ENCODE results near the gene ANAPC13. TPM values are rescaled to one million over a fixed set of nuclear protein-coding genes. Genes with fewer than 3 reads are reported as not detected.

Gene ANAPC13
- total RNA-seq, 1 experiment from 2014 or later: 19.3 TPM

- Histone ChIP-seq H3K9ac (ENCODE audit: low read length) (no peak overlapping the region), H3K27me3 (ENCODE audit: low read length) (no peaks in the 10 kb centered on the region), H3K4me3 (ENCODE audit: low read length) (no peak overlapping the region), H4K20me1 (ENCODE audit: low read length) (no peaks in the 10 kb centered on the region), H2AFZ (ENCODE audit: low read length) (no peak overlapping the region), H3K27ac (ENCODE audit: low read length) (no peak overlapping the region), H3K4me1 (ENCODE audit: insufficient read depth, low read length) (0 out of 2 replicates have a peak, but pooled peaks cover 3% of the 10 kb centered on the region), H3F3A (ENCODE audit: low read length, unreplicated experiment) (no peaks in the 10 kb centered on the region), H3K9me3 (ENCODE audit: low read length) (no peaks in the 10 kb centered on the region), H3K36me3 (ENCODE audit: low read depth, low read length) (no peaks in the 10 kb centered on the region; the same call in 1 of the 2 replicates), H3K79me2 (ENCODE audit: low read length) (no peaks in the 10 kb centered on the region), H3K9me2 (replicated peaks; ENCODE audit: low read length) (no peaks in the 10 kb centered on the region), H3K4me2 (ENCODE audit: low read length) (peak overlapping the region; percentile 9; the same call in 1 of the 2 replicates)
- ChIA-PET POLR2A (ENCODE audit: unreplicated experiment) (no interaction called here), CTCF (no interaction called here)
- intact Hi-C loops (cut with micrococcal nuclease): no loop called here
- TF ChIP-seq, protein P1, sequence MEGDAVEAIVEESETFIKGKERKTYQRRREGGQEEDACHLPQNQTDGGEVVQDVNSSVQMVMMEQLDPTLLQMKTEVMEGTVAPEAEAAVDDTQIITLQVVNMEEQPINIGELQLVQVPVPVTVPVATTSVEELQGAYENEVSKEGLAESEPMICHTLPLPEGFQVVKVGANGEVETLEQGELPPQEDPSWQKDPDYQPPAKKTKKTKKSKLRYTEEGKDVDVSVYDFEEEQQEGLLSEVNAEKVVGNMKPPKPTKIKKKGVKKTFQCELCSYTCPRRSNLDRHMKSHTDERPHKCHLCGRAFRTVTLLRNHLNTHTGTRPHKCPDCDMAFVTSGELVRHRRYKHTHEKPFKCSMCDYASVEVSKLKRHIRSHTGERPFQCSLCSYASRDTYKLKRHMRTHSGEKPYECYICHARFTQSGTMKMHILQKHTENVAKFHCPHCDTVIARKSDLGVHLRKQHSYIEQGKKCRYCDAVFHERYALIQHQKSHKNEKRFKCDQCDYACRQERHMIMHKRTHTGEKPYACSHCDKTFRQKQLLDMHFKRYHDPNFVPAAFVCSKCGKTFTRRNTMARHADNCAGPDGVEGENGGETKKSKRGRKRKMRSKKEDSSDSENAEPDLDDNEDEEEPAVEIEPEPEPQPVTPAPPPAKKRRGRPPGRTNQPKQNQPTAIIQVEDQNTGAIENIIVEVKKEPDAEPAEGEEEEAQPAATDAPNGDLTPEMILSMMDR (conservative IDR thresholded peaks at IDR 0.05; ENCODE audit: low read depth, low read length): no peak
- TF ChIP-seq EZH2 (IDR thresholded peaks at IDR 0.05; ENCODE audit: low read length, unreplicated experiment): no peak
- no peak for ATAC-seq
- DNase-seq: no peak
- BruUV-seq (replicated peaks): no TSS peak
These were observed 32.0 kb upstream of the ANAPC13 start for GRCh38 chr3:134517791-134518190.

- intact Hi-C loops (cut with micrococcal nuclease): no loop called here
- no peaks in the 10 kb centered on the region for H4K20me1 ChIP-seq (ENCODE audit: low read length)
- H3K4me2 ChIP-seq (ENCODE audit: low read length): no peak overlapping the region
- POLR2A ChIA-PET (ENCODE audit: unreplicated experiment): no interaction called here
- CTCF ChIA-PET: no interaction called here
- ATAC-seq (no peak), DNase-seq (no peak)
- H3K9me3 ChIP-seq (ENCODE audit: low read length): no peaks in the 10 kb centered on the region
- H3K79me2 ChIP-seq (ENCODE audit: low read length): no peaks in the 10 kb centered on the region
- H3K27me3 ChIP-seq (ENCODE audit: low read length): no peaks in the 10 kb centered on the region
- H3K9ac ChIP-seq (ENCODE audit: low read length): no peak overlapping the region
- 0 out of 2 replicates have a peak, but pooled peaks cover 3% of the 10 kb centered on the region for H3K4me1 ChIP-seq (ENCODE audit: insufficient read depth, low read length)
- no peaks in the 10 kb centered on the region for H3K36me3 ChIP-seq (ENCODE audit: low read depth, low read length)
- no peak overlapping the region for H3K4me3 ChIP-seq (ENCODE audit: low read length)
- no peak overlapping the region for H3K27ac ChIP-seq (ENCODE audit: low read length)
- H2AFZ ChIP-seq (ENCODE audit: low read length): no peak overlapping the region
- no peaks in the 10 kb centered on the region for H3F3A ChIP-seq (ENCODE audit: low read length, unreplicated experiment)
- no peaks in the 10 kb centered on the region for H3K9me2 ChIP-seq (replicated peaks; ENCODE audit: low read length)
- BruUV-seq (replicated peaks): no TSS peak
- TF ChIP-seq, protein P1 (conservative IDR thresholded peaks at IDR 0.05; ENCODE audit: low read depth, low read length): no peak
- TF ChIP-seq EZH2phosphoT487 (IDR thresholded peaks at IDR 0.05; ENCODE audit: borderline replicate concordance, low read length) (no peak), EZH2 (IDR thresholded peaks at IDR 0.05; ENCODE audit: low read length, unreplicated experiment) (no peak)
These were observed 31.1 kb upstream of the ANAPC13 start for GRCh38 chr3:134516905-134517304.

- no peak for TF ChIP-seq EZH2phosphoT487 (IDR thresholded peaks at IDR 0.05; ENCODE audit: borderline replicate concordance, low read length)
- TF ChIP-seq, protein P1 (conservative IDR thresholded peaks at IDR 0.05; ENCODE audit: low read depth, low read length): no peak
- TF ChIP-seq EZH2 (IDR thresholded peaks at IDR 0.05; ENCODE audit: low read length, unreplicated experiment): no peak
- intact Hi-C loops (cut with micrococcal nuclease): no loop called here
- POLR2A ChIA-PET (ENCODE audit: unreplicated experiment): no interaction called here
These were observed 25.7 kb upstream of the ANAPC13 start for GRCh38 chr3:134511500-134511899.

More at GRCh38 chr3:134511500-134511899, 25.7 kb upstream of the ANAPC13 start:
- BruUV-seq (replicated peaks): no TSS peak
- Histone ChIP-seq H3K27ac (ENCODE audit: low read length) (no peak overlapping the region), H3K4me3 (ENCODE audit: low read length) (no peak overlapping the region), H3F3A (ENCODE audit: low read length, unreplicated experiment) (no peaks in the 10 kb centered on the region), H3K9me2 (replicated peaks; ENCODE audit: low read length) (no peaks in the 10 kb centered on the region), H3K4me1 (ENCODE audit: insufficient read depth, low read length) (no peaks in the 10 kb centered on the region), H3K36me3 (ENCODE audit: low read depth, low read length) (no peaks in the 10 kb centered on the region; the same call in 1 of the 2 replicates), H2AFZ (ENCODE audit: low read length) (no peak overlapping the region), H3K4me2 (ENCODE audit: low read length) (no peak overlapping the region), H3K79me2 (ENCODE audit: low read length) (no peaks in the 10 kb centered on the region), H3K9me3 (ENCODE audit: low read length) (no peaks in the 10 kb centered on the region), H3K9ac (ENCODE audit: low read length) (no peak overlapping the region), H3K27me3 (ENCODE audit: low read length) (no peaks in the 10 kb centered on the region), H4K20me1 (ENCODE audit: low read length) (no peaks in the 10 kb centered on the region)
- no peak for ATAC-seq
- CTCF ChIA-PET: no interaction called here
- DNase-seq: no peak

Data from PC-3 (cell line).